Testis (tissue), 2 donors: ENCODE measurements around the gene ITPKB.

Experiments used
- POLR2A ChIP-seq: fragments of 450-650 bp; IDR thresholded peaks from one replicate; pipeline ENCODE4 v1.6.1; 2017; ENCODE audit warnings: antibody characterized with exemption, mild to moderate bottlenecking, moderate library complexity
- TF ChIP-seq, protein P1 (sequence below), 3 experiments: fragments of 450-650 bp in 2 of 3; fragments of 200-600 bp in 1 of 3; sonication (generic) in 1 of 3; IDR thresholded peaks; one replicate each; pipeline ENCODE4 v1.5.1; 2016 to 2019; ENCODE audit warnings: antibody characterized with exemption in 3 of 3, mild to moderate bottlenecking in 2 of 3, moderate library complexity in 1 of 3

DNA sequence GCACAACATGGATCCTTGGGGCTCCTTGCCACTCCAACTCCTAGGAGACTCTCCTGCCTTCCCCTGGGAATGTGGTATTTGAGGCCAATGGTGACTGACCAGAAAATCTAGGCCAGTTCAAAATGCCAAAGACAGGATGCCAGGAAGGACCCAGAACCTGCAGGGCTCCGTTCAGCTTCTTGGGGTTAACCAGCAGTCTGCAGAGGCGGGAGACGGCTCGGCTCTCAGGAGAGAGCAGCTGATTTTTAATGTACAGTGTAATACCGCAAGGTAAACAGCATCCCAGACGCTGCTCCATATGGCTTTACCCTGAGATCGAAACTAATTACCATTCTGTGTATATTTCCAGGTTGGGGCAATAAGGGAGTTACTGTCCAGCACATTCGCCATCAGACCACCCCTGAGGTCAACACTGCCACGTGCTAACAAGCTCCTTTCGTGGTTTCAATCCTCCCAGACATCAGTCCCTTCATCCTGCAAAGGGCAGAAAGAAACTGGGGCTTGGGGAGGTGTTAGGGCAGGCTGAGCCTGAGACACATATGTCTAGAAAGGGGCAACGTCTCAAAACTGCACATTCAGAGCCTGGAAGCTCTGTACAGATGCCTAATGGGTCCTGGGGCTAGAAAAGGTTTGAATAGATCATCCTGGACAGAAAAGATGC lies 16.7 kb downstream of the ITPKB start:
- TF ChIP-seq, protein P1, sequence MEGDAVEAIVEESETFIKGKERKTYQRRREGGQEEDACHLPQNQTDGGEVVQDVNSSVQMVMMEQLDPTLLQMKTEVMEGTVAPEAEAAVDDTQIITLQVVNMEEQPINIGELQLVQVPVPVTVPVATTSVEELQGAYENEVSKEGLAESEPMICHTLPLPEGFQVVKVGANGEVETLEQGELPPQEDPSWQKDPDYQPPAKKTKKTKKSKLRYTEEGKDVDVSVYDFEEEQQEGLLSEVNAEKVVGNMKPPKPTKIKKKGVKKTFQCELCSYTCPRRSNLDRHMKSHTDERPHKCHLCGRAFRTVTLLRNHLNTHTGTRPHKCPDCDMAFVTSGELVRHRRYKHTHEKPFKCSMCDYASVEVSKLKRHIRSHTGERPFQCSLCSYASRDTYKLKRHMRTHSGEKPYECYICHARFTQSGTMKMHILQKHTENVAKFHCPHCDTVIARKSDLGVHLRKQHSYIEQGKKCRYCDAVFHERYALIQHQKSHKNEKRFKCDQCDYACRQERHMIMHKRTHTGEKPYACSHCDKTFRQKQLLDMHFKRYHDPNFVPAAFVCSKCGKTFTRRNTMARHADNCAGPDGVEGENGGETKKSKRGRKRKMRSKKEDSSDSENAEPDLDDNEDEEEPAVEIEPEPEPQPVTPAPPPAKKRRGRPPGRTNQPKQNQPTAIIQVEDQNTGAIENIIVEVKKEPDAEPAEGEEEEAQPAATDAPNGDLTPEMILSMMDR (IDR thresholded peaks at IDR 0.05) = no peak
- TF ChIP-seq POLR2A = no peak
